GM12874 (cell line): ENCODE measurements around the gene SMYD5.

Source experiments
- TF ChIP-seq, protein P1 (sequence below): IDR thresholded peaks from 2 replicates; pipeline ENCODE4 v1.5.1; 2011; ENCODE audit warnings: low read depth, mild to moderate bottlenecking, control low read depth, low read length, moderate library complexity; ENCODE audit not compliant: insufficient read depth

SMYD5 gene

DNA sequence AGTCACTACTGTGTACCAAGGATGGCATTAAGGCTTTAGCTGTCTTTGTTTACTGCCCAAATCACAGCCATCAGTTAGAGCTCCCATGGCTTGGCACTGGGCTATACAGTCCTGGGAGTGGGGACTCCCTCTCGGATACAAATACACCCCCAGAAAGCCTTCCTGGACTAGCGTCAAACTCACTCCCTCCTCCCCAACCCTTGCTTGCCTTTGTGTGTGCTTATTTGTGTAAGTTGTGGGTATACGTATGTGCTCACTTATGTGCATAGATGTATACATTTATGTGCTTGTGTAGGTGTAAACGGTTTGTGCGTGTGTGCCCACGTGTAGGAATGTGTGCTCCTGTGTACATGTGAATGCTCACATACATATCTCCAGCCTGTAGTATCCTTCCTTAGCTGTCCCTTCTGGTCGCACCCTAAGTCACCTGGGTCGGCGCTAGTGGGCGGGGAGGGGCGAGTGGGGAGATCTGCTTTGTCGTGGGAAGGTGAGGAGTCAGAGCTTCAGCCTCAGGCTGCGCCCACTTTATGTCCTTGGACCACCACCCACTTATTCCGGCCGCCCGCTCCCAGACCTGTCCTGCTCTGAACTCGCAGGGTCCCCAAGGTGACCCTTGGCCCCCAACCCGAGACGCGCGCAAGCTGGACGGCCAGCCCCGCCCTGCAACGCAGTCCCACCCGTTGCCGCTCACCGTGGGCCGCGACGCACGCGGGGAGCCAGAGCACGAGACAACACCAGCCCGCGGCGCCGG lies 18.5 kb downstream of the SMYD5 start:
- TF ChIP-seq, protein P1, sequence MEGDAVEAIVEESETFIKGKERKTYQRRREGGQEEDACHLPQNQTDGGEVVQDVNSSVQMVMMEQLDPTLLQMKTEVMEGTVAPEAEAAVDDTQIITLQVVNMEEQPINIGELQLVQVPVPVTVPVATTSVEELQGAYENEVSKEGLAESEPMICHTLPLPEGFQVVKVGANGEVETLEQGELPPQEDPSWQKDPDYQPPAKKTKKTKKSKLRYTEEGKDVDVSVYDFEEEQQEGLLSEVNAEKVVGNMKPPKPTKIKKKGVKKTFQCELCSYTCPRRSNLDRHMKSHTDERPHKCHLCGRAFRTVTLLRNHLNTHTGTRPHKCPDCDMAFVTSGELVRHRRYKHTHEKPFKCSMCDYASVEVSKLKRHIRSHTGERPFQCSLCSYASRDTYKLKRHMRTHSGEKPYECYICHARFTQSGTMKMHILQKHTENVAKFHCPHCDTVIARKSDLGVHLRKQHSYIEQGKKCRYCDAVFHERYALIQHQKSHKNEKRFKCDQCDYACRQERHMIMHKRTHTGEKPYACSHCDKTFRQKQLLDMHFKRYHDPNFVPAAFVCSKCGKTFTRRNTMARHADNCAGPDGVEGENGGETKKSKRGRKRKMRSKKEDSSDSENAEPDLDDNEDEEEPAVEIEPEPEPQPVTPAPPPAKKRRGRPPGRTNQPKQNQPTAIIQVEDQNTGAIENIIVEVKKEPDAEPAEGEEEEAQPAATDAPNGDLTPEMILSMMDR, result 0 out of 2 replicates have a peak, but pooled peaks have one; percentile 23

DNA sequence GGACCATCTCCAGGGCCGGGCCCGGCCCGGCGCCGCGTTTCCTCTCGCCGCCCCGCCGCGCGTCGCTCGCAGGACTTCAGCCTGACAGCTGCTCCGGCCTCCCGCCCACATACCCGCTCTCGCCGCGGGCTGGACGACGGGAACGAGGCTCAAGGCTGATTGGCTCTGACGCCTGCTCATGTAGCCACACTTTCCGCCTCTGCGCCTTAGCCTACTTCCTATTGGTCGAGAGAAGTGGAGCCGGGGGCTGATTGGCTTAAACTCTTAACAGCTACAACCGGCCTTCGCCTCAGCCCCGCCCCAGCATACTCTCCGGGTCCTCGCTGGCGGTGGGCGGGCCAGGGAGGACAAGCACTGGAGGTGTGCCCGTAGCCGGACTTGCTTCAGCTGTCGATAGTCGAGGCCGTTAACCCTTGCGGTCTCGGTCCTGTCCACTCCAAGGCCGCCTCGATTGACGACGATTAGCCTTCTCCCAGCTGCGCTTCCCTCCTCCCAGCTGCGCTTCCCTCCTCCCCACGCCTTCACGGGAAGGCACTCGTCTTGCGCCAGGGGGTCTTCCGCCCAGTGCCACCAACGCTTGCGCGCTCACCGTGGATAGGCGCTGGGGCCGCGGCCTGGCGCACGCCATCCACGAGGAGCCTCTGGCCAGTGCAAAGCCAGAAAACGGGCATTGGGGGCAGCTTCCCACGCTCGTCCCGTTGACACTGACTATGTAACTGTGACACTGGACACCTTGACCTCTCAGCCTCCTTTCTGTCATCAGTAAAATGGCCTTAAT lies 19.3 kb downstream of the SMYD5 start, which contains the start of gene PRADC1:
Gene PRADC1 (minus strand): TSS at position 86 of the 778 bp plus-strand sequence. CDS start 79 bp downstream, at position 7.
- TF ChIP-seq, protein P1, result no peak

DNA sequence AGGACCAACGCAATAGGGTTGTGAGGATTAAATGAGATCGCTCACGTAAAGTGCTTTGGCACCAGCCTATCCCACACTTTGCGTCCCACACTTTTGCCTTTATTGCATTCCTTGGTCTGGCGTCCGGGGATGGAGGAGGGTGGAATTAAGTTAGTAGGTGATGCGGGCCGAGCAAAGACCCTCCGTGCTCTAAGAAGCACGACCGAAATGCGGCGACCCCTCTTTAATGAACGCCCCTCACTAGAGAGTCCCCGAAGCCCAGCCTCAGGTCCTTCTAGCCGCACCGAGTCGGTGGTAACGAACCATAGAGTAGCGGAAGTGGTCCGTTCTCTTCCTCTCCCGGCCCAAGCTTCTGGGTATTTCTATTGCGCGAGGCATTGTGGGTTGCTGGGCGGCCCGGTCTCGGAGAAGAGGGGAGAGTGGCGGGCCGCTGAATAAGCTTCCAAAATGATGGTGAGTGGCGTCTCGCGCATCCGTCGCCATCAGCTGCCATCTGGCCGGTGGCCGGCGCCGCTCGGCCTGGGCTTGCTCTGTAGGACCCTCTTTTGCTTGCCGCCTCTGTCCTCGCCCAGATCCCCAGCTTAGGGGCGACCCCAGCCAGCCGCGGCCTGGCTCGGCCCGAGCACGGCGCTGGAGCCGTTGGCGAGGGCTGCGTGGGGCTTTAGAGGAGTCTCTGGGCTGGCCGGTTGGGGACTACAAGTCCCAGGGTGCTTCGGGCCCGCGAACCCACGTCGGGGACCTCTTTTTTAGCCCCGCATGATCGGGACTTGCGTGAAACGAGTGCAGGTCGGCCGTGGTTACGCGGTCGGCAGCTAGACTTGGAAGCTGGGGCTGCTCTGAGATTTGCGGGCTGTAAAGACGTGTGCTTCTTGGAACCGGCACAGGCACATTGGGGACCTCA lies 20.1 kb downstream of the SMYD5 start, which contains the start of gene CCT7:
Gene CCT7 (plus strand): TSS at position 377 of the 901 bp plus-strand sequence. CDS start 71 bp downstream, at position 448.
- TF ChIP-seq, protein P1, result no peak

DNA sequence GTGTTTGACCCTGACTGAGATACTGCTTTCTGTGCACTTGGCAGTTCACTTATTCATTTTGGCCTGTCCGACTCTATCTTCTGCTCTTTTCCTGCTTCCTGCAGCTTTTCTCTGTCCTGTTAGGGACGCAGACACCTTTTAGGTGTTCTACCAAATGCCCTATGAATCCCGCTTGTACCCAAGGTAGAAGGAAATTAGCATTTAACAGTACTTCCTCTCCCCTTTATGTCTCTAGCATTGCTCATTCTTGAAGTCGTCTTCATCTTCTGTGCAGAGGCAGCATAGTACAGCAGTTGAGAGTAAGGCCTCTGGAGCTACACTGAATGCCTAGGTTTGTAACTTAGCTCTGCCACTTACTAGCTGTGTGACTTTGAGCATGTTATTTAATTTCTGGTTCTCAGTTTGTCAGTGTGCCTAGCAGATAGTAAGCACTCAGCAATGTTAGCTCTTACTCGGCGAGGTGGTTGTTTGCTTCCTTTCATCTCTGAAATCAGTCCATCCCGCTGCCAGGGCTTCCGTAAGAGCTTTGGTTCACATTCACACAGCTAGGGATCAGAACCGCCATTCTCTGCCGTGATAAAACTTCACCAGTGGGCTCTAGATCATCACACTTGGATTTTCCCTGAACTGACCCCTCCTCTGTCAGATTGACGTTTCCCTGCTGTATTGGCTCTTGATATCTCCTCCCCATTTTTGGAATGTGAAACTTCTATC lies 21.4 kb downstream of the SMYD5 start:
- TF ChIP-seq, protein P1, result no peak

DNA sequence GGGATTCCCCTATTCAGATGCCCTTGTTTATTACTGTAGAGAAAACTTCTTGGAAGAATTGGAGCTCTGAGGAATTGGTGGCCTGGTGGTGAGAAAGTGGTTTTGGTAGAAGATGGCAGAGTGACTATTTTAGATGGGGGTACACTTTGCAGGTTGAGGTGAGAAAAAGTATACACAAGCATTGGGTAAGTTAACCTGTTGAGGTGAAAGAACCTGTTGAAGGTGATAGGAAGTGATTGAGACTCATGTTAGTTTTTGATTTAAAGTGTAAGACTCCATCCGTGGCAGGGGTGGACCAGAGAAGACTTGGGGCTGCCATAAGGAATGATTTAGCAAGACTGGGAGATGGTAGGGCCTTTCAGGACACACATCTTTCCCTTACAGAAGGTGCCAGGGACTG lies 23.1 kb downstream of the SMYD5 start:
- TF ChIP-seq, protein P1, result no peak

DNA sequence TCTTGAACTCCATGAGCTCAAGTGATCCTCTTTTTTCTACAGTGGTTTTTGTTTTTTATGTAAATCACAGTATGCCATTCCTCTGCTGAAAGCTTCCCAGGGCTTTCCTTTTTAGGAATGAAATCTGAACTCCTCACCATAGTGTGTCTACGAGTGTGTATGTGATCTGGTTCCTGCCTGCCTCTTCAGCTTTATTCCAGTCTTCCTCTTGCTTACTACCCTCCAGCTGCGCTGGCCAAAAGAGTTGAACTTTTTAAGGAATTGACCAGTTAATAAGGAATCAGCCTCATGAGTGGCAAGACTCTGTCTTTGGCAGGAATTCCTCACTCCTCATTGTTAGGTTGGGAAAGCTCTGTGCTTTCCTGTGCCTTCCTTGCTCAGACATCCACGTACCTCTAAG lies 24.1 kb downstream of the SMYD5 start:
- TF ChIP-seq, protein P1, result no peak
